Nucleus accumbens (tissue), 56 donors: ENCODE results near the gene CCDC33.

ENCODE experiments used
- DNase-seq, 56 donors: peaks; one replicate each; lab custom pipeline; 2025; lab: John Stamatoyannopoulos, UW

CCDC33 gene

DNA sequence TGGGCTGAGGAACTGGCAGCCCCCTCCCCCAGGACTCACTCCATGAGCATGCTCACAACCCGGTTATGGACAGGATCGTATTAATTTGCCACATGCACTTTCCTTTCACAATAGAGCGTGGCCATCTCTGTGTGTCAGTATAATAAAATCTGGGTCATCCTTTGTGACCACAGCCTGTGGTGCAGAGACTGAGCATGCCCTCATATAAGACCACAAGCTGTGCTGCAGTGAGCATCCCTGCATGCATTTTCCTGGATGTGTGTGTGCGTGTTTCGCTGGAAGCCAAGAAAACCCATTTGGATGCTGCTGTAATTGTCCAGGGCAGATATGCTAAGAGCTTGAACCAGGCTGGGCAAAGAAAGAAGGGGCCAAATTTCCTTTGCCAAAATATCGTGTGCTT is 91.6 kb downstream of the CCDC33 start:
- DNase-seq = no peak

- no peak for DNase-seq
Observed at GRCh38 chr15:74328331-74329056, 92.4 kb downstream of the CCDC33 start.

DNA sequence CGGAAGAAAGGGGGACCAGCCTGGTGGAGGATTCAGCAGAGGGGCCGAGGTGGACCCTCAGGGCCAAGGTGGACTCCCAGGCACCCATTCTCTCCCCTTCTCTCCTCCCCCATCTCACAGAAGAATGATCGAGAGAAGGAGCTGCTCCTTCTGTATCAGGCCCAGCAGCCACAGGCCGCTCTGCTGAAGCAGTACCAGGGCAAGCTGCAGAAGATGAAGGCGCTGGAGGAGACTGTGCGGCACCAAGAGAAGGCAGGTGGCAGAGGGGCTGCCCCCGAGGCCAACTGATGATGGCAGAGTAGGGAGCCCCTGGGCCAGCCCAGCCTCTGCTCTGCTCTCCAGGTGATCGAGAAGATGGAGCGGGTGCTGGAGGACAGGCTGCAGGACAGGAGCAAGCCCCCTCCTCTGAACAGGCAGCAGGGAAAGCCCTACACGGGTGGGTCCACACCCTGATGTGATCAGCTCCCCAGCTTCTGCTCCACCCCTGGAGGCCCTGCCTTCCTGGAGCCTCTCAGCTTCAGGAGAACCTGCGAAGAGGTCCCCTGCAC is 94.8 kb downstream of the CCDC33 start:
- DNase-seq = no peak

DNA sequence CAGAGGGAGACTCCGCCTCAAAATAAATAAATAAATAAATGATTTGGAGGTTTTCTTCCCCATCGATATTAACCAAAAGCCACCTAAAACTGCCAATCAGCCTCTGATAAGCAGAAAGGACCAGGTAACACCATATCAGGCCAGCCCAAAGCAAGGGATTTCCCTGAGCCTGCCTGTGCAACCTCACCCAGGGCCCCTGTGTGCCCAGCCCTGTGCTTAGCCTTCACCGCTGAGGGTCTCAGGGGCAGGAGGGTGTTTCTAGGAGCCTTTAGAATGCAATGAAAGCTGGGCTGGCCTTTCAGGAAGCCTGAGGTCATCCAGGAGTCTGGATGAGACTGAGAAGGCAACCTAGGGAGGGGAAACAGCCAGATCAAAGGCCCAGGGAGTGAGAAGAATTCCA is 95.9 kb downstream of the CCDC33 start:
- DNase-seq = no peak

- no peak for DNase-seq
Observed at GRCh38 chr15:74332611-74333010, 96.5 kb downstream of the CCDC33 start.

DNA sequence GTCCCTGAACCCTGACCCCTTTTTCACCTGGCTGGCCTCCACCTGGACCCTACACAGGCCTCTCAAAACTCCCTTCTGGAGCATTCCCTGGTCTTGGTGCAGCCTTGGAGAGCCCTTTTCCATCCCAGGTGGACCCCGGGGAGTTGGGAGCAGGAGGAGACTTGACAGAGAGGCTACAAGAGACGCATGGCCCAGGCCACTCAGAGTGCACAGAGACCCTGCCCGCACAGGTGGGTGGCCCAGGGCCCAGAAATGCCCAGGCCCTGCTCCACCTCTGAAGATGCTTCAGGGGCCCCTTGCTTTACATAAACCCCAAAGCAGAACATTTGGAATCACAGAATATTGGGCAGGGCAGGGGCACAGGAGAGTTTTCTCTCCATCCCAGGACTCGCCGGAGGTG is 97.0 kb downstream of the CCDC33 start:
- DNase-seq = no peak

DNA sequence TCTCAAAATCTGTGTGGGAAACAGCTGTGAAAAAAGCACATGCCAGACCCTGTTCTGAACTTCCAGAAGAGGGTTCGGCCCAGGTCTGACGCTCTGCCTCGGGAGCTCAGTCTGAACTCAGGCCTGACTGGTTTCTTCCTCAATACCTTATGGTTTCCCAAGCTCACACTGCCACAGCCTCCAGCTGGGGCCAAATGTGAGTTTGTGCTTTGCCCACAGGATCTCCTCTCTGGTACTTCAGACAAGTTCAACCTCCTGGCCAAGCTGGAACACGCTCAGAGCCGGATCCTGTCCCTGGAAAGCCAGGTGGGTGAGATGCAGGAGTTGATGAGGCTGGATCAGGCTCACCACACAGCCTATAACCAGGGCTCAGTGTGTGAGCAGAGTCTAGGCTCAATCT is 97.5 kb downstream of the CCDC33 start:
- DNase-seq = no peak

GRCh38 chr15:74334127-74334526 is 98.0 kb downstream of the CCDC33 start:
- DNase-seq = no peak

GRCh38 chr15:74335396-74335795 is 99.3 kb downstream of the CCDC33 start:
- no peak for DNase-seq

GRCh38 chr15:74336061-74337005 is 100.2 kb downstream of the CCDC33 start:
- no peak for DNase-seq

- DNase-seq = no peak
Observed at GRCh38 chr15:74337146-74337545, 101.0 kb downstream of the CCDC33 start.

DNA sequence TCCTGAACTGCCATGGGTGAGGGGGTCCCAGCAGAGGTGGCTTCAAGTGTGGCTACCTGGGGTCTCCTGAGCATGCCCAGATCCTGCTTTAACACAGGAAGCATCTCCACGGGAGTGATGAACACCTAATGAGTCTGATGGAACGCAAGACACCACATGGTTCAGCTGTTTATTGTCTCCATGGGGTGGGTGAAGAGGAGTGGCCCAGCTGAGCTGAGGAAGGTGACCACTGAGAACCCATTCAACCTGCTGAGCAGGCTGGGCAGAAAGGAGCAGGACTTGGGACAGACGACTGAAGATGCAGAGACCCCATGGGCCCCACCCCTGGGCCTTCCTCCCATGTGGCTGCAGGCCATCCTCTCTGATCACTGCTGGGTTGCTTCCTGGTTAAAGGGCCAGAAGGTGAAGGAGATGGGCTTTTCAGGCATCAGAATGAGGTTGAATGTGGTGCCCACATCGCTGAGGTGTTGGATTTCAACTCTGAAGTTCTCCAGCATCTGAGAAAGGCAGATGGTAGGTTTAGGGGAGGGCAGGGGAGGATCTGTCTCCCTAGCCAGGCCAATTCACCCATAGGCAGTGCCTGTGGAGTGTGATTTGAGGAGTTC is 101.6 kb downstream of the CCDC33 start:
- DNase-seq = no peak

DNA sequence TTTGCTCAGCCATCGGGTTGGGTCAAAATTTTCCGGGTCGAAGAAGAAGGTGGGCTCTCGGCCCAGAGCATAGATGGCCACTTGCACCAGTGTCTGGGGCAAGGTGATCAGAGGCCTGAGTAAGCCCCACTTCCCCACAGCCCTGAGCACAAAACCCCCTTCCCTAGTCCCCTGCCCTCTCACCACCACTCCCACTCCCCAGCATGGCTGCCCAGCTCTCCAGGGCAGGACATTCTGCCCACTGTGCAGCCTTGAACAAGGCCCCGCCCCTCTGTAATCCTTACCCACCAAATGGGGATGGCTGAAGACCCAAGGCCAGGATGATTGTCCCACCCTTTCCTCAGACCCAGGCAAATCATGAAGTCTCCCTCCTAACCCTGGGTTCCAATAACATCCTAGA is 102.5 kb downstream of the CCDC33 start:
- no peak for DNase-seq

DNA sequence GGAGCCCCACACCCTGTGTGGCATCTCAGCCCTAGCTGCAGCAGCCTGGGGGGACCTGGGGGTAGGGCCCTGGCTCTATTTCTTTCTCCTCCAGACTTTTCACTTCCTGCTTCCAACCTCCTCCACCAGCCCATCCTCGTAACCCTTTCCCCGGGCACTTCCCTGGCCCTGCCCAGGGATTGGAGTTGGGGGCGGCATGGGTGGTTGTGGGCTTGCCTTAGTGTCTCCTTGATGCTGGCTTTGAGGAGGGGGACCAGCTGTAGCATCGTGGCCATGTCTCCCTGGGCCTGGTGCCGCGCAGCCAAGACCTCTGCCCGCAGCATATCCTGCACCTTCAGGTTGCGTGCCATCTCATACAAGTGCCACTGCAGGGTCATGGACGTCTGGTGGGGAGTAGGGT is 103.2 kb downstream of the CCDC33 start:
- DNase-seq = no peak

GRCh38 chr15:74340150-74340549 is 104.0 kb downstream of the CCDC33 start:
- no peak for DNase-seq

GRCh38 chr15:74343127-74343796 is 107.1 kb downstream of the CCDC33 start:
- DNase-seq = no peak

- no peak for DNase-seq
Observed at GRCh38 chr15:74343797-74344127, 107.6 kb downstream of the CCDC33 start.

GRCh38 chr15:74345051-74345450 is 108.9 kb downstream of the CCDC33 start:
- DNase-seq = no peak

GRCh38 chr15:74347757-74348250 is 111.7 kb downstream of the CCDC33 start:
- no peak for DNase-seq

DNA sequence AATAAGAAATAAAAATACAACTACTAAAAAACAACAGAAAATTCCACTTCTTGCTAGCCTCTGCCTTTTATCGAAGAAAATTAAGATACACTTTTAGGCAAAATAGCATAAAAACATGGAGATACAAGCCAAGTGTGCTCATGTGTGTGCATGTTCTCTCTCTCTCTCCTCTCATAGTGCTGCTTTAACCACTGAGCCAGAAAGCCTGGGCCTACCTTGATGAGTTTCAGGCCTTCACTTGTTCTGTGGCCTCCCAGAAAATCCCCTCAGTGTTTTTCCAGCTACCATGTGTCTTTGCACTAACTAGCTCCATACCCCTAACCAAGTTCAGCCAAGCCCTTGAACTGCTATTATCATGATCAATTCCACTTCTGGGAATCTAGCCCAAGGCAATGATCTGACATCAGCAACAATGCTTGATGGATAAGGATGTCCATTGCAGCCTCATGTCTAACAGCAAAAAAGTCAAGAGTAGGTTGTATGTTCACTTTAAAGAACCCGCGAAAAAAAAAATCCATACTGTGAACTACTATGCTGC is 113.2 kb downstream of the CCDC33 start:
- DNase-seq = no peak
